OCI-LY3 (cell line): Measurements from ENCODE around the gene NPB.

ENCODE experiments used
- H2AFZ ChIP-seq: fragments of 200-600, 300-600 bp; shearing (Covaris generic); 2 replicates; pipeline ENCODE4 v1.6.0; 2014; ENCODE audit warnings: antibody characterized with exemption, low read depth, low read length
- H3K27ac ChIP-seq: fragments of 200-600, 300-600 bp; sonication (generic); 2 replicates; pipeline ENCODE4 v1.5.1; 2014; ENCODE audit warnings: mild to moderate bottlenecking, low read length, moderate library complexity, mixed read lengths
- H3K27me3 ChIP-seq: fragments of 200-600, 300-600 bp; sonication (generic); 2 replicates; pipeline ENCODE4 v1.6.1; 2014; ENCODE audit warnings: low read depth, low read length, mixed read lengths
- H3K36me3 ChIP-seq: fragments of 200-600, 300-600 bp; sonication (generic); replicated peaks from 2 replicates; pipeline ENCODE3; 2014; ENCODE audit warnings: low read depth, low read length, mixed read lengths
- H3K4me1 ChIP-seq: fragments of 300-600, 200-600 bp; sonication (generic); 2 replicates; pipeline ENCODE4 v1.6.1; 2014; ENCODE audit warnings: low read length, mixed read lengths
- H3K4me2 ChIP-seq: fragments of 200-600, 300-600 bp; sonication (generic); 2 replicates; pipeline ENCODE4 v1.6.1; 2014; ENCODE audit warnings: low read length, mixed read lengths
- H3K4me3 ChIP-seq: fragments of 300-600, 200-600 bp; sonication (generic); 2 replicates; pipeline ENCODE4 v1.5.1; 2014; ENCODE audit warnings: antibody characterized with exemption, mild to moderate bottlenecking, low read length, moderate library complexity
- H3K79me2 ChIP-seq: fragments of 300-600, 200-600 bp; shearing (Covaris generic); 2 replicates; pipeline ENCODE4 v1.6.1; 2014; ENCODE audit warnings: mild to moderate bottlenecking, low read length, mixed read lengths
- H3K9ac ChIP-seq: fragments of 300-600, 200-600 bp; shearing (Covaris generic); 2 replicates; pipeline ENCODE4 v1.6.0; 2014; ENCODE audit warnings: mild to moderate bottlenecking, low read length, moderate library complexity
- H3K9me3 ChIP-seq: fragments of 200-600, 300-600 bp; shearing (Covaris generic); 2 replicates; pipeline ENCODE4 v1.6.1; 2014; ENCODE audit warnings: low read length, mixed read lengths; ENCODE audit not compliant: insufficient read depth
- H4K20me1 ChIP-seq: fragments of 200-600, 300-600 bp; sonication (generic); 2 replicates; pipeline ENCODE4 v1.6.1; 2016; ENCODE audit warnings: low read length, mixed read lengths; ENCODE audit not compliant: insufficient read depth
- EZH2phosphoT487 ChIP-seq: fragments of 200-600 bp; shearing (Covaris generic); IDR thresholded peaks from 2 replicates; pipeline ENCODE4 v1.6.1; 2018; ENCODE audit warnings: antibody characterized with exemption, mixed run types, low read depth
- TF ChIP-seq, protein P1 (sequence below): fragments of 200-600, 300-600 bp; sonication (generic); IDR thresholded peaks from 2 replicates; pipeline ENCODE4 v1.5.1; 2014; ENCODE audit warnings: antibody characterized with exemption, low read length, low read depth

Gene NPB

DNA sequence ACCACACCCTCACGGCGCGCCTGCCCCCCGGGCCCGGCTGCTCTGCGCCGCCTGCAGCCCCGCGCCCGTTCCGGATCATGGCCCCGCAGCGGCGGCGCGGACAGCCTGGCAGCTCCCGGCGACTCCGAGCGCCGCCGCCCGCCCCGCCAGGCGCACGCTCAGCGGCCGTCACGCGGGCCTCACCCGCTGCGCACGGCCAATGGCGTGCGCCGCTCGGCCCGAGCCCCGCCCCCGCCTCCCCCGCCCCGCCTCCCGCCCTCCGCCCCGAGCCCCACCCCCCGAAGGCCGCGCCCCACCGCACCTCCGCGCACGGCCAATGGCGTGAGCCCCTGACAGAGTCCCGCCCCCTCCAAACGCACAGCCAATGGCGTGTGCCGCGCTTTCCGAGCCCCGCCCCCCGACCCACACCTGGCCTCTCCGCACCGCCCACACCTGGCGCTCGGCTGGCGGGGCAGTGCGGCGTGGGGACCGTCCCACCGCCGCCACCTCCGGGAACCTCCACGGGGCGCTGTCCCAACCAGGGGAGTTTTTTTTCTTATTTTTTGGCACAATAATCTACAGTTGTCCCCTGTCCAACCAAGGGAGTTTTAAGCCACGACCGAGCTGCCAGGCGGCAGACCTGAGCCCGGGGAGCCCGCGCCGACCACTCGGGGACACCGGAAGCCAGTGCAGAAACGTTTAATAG, 9.4 kb downstream of the NPB start, which contains the start of gene PCYT2:
TSS of gene PCYT2 (minus strand) at position 123 of the 685 bp plus-strand sequence. CDS start at position 79, 44 bp downstream.
- peak within 1 kb of the TSS; percentile 76 for H3K9ac ChIP-seq
- peak within 1 kb of the TSS; percentile 96 for H3K4me3 ChIP-seq
- peak within 1 kb of the TSS; percentile 91 for H3K4me2 ChIP-seq
- no peak within 1 kb of the TSS for H2AFZ ChIP-seq
- no peaks in the 10 kb centered on the region for H3K9me3 ChIP-seq
- H3K27me3 ChIP-seq = no peaks in the 10 kb centered on the region
- TF ChIP-seq, protein P1, sequence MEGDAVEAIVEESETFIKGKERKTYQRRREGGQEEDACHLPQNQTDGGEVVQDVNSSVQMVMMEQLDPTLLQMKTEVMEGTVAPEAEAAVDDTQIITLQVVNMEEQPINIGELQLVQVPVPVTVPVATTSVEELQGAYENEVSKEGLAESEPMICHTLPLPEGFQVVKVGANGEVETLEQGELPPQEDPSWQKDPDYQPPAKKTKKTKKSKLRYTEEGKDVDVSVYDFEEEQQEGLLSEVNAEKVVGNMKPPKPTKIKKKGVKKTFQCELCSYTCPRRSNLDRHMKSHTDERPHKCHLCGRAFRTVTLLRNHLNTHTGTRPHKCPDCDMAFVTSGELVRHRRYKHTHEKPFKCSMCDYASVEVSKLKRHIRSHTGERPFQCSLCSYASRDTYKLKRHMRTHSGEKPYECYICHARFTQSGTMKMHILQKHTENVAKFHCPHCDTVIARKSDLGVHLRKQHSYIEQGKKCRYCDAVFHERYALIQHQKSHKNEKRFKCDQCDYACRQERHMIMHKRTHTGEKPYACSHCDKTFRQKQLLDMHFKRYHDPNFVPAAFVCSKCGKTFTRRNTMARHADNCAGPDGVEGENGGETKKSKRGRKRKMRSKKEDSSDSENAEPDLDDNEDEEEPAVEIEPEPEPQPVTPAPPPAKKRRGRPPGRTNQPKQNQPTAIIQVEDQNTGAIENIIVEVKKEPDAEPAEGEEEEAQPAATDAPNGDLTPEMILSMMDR = no peak
- TF ChIP-seq EZH2phosphoT487 = no peak
- H3K27ac ChIP-seq = no peak within 1 kb of the TSS
- H3K4me1 ChIP-seq = peaks cover 7% of the 10 kb centered on the region
- peaks cover 34% of the 10 kb centered on the region for H3K36me3 ChIP-seq
- H3K79me2 ChIP-seq = peaks cover 17% of the 10 kb centered on the region
- H4K20me1 ChIP-seq = 0 out of 2 replicates have a peak, but pooled peaks cover 4% of the 10 kb centered on the region

DNA sequence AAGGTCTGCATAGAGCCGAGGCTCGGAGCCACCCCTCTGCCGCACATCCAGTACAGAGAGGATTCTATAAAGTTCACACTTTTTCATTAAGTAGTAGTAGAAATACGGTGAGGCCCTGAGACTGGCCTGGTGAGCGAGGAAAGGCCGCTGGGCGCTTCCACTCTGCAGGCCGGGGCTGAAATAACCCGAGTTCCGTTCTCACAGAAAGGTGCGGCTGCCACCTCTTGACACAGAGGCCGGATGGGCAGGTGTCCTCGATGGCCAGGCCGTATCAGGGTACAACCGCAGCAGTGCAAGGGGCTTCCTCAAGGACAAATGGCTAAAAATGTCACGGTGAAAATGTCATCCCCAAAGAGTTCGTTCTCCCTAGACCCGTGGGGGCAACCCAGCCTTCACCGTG, 9.9 kb downstream of the NPB start:
- Histone ChIP-seq H3K4me1 (peaks cover 11% of the 10 kb centered on the region), H3K9me3 (no peaks in the 10 kb centered on the region), H4K20me1 (peaks cover 7% of the 10 kb centered on the region; the same call in 1 of the 2 replicates), H3K27me3 (no peaks in the 10 kb centered on the region), H2AFZ (no peak overlapping the region), H3K79me2 (peaks cover 23% of the 10 kb centered on the region), H3K27ac (no peak overlapping the region), H3K36me3 (peaks cover 34% of the 10 kb centered on the region), H3K9ac (no peak overlapping the region), H3K4me2 (peak overlapping the region; percentile 42), H3K4me3 (peak overlapping the region; percentile 56; the same call in 1 of the 2 replicates)
- TF ChIP-seq, protein P1 = no peak
- TF ChIP-seq EZH2phosphoT487 = no peak

DNA sequence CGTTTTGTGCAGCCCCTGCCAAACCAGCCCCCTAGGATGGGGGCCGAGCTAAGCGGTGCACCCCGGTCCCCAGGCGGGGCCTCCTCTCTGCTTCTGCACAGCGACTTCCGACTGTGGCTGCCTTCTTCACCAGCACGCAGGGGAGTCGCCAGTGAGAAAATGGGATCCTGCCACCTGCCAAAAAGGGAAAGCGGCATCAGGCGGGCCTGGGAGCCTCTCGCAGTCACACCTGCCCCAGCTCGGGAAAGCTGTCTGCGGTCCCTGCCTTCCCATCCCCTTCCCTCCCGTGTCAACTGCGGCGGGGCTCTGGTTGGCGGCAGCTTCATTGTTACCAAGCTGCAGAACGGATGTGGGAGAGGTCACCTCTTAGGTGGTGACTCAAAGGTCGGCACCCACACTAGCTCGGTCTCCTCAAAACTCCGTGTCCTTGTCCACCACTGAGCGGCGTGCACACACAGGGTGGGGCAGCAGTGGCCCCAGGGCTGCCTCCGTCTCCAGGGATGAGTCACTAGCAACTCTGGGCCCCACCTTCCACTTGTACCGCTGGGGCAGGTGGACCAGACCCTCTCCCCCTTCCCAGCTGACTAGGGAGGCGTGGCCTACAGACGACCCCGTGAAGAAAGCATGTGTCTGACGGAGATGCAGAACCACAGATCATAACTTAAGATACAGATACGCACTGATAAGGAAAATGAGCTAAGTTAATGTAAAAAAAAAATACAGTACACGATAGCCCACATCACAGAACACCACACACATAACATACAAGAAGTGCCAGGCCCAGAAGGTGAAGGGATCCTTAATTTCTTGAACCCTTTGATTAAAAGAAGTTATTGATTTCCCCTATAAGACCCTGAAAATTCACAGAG, 10.6 kb downstream of the NPB start:
- H3K27ac ChIP-seq = no peak overlapping the region
- H2AFZ ChIP-seq = no peak overlapping the region
- TF ChIP-seq EZH2phosphoT487 = no peak
- TF ChIP-seq, protein P1 = no peak
- H3K9ac ChIP-seq = no peak overlapping the region
- peaks cover 14% of the 10 kb centered on the region for H3K4me1 ChIP-seq
- H3K36me3 ChIP-seq = peaks cover 34% of the 10 kb centered on the region
- no peak overlapping the region for H3K4me2 ChIP-seq
- H4K20me1 ChIP-seq = peaks cover 10% of the 10 kb centered on the region; the same call in 1 of the 2 replicates
- H3K4me3 ChIP-seq = no peak overlapping the region
- no peaks in the 10 kb centered on the region for H3K9me3 ChIP-seq
- peaks cover 30% of the 10 kb centered on the region for H3K79me2 ChIP-seq
- no peaks in the 10 kb centered on the region for H3K27me3 ChIP-seq

DNA sequence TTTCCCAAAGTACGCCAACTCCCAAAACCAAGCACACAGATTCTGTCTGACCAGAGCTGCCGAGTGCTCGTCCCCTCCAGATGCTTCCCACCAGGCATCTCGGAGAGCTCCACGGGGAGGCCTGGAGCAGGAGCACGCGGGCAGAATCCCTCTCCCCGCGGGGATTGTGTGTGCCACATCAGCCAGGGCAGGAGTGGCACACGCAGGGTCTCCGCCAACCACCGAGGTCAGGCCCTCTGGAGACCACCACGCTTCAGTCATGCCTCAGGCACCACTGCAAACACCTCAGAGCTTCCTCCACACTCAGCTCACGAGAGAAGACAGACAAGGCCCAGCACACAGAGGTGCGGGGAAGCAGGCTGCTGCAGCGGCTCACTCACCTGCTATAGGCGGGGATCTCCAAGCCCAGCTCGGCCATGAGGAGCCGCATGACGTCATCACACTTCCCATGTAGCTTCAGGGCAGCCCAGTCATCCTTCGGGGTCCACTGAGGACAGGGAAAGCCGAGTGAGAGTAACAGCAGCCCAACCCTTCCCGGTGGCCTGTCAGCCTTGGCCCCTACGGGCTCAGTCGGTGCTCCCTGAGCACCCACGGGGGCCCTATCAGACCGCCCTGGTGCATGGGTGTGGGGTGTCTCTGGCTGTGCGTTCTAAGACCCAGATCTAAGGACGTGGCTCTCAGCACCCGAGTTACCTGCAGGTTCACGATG, 11.5 kb downstream of the NPB start:
- H3K9me3 ChIP-seq = no peaks in the 10 kb centered on the region
- no peaks in the 10 kb centered on the region for H3K27me3 ChIP-seq
- TF ChIP-seq, protein P1 = no peak
- TF ChIP-seq EZH2phosphoT487 = no peak
- no peak overlapping the region for H3K4me3 ChIP-seq
- H3K27ac ChIP-seq = no peak overlapping the region
- H4K20me1 ChIP-seq = peaks cover 10% of the 10 kb centered on the region; the same call in 1 of the 2 replicates
- no peak overlapping the region for H3K4me2 ChIP-seq
- H3K4me1 ChIP-seq = peaks cover 17% of the 10 kb centered on the region
- peaks cover 27% of the 10 kb centered on the region for H3K36me3 ChIP-seq
- peaks cover 35% of the 10 kb centered on the region for H3K79me2 ChIP-seq
- no peak overlapping the region for H2AFZ ChIP-seq
- H3K9ac ChIP-seq = no peak overlapping the region
